ENCODE data around the gene MBL2.

GRCh38 chr10:52720018-52720417, 52.6 kb downstream of the MBL2 start:
- TF ChIP-seq CTCF (IDR thresholded peaks at IDR 0.05) = no peak
- TF ChIP-seq POLR2A (IDR thresholded peaks at IDR 0.05) = no peak
